ENCODE data around the gene EIF4H. TPM values are rescaled to one million over a fixed set of nuclear protein-coding genes. Genes with fewer than 3 reads are reported as not detected.

The EIF4H gene
- total and polyA plus RNA-seq, 2 of the 8 experiments (the other 6 are each of a cell fraction or from before 2014, with no cell fraction given), result 323 to 382 TPM

GRCh38 chr7:74130518-74130917 is 43.6 kb upstream of the EIF4H start:
- WGBS, 2 experiments (ENCODE audit: extremely low coverage in 1 of 2, insufficient coverage in 1 of 2, insufficient read length in 1 of 2, insufficient replicate concordance in 2 of 2, low coverage in 1 of 2, low lambda C conversion rate in 2 of 2, missing lambda C conversion rate in 1 of 2), result 87% methylated on average over 4 of the region's 4 CpGs; no CpG with 5 or more reads in 1 of the 2 experiments
- Histone ChIP-seq H3K79me1 (ENCODE audit: low read depth, low read length) (no peaks in the 10 kb centered on the region), H3K23ac (ENCODE audit: insufficient read length) (no peak overlapping the region), H3K9me3 (ENCODE audit: insufficient read depth in 2 of 2, low read depth in 1 of 2, low read length in 1 of 2) (no peaks in the 10 kb centered on the region), H3K4me2 (ENCODE audit: insufficient read depth in 1 of 2, low read depth in 2 of 2, low read length in 2 of 2) (no peak overlapping the region), H3K4me1 (replicated peaks in 1 of 4; ENCODE audit: control insufficient read depth in 3 of 4, insufficient read depth in 4 of 4, low read length in 3 of 4) (peaks cover 0 to 3% (median 0%) of the 10 kb centered on the region in 4 experiments; a peak in 1 of 7 replicates), H2AFZ (ENCODE audit: low read length) (no peak overlapping the region), H3K4me3 (ENCODE audit: extremely low read depth in 1 of 4, insufficient read depth in 2 of 4, low read depth in 3 of 4, low read length in 4 of 4) (no peak overlapping the region), H3K23me2 (ENCODE audit: low read depth, low read length) (no peaks in the 10 kb centered on the region; the same call in 1 of the 2 replicates), H3K9ac (replicated peaks in 1 of 4; ENCODE audit: extremely low read depth in 1 of 4, low read depth in 3 of 4, low read length in 3 of 4) (no peak overlapping the region), H2BK12ac (ENCODE audit: low read depth, low read length) (no peak overlapping the region), H4K5ac (ENCODE audit: insufficient read length, low read depth, low read length) (no peak overlapping the region), H3K79me2 (ENCODE audit: control insufficient read depth in 1 of 2, insufficient read depth in 2 of 2, low read length in 2 of 2) (no peaks in the 10 kb centered on the region), H2BK20ac (ENCODE audit: low read length) (no peak overlapping the region), H3K27ac (ENCODE audit: low read depth, low read length) (no peak overlapping the region), H2AK5ac (ENCODE audit: low read depth, low read length) (no peak overlapping the region), H4K20me1 (replicated peaks in 1 of 2; ENCODE audit: control insufficient read depth in 1 of 2, insufficient read depth in 2 of 2, low read length in 2 of 2) (no peaks in the 10 kb centered on the region), H3K4ac (replicated peaks; ENCODE audit: insufficient read length, low read depth, low read length) (no peak overlapping the region), H3K56ac (replicated peaks; ENCODE audit: insufficient read length, low read depth, low read length) (no peak overlapping the region), H4K8ac (ENCODE audit: extremely low read depth, insufficient read depth, low read length) (no peak overlapping the region), H2BK5ac (ENCODE audit: low read depth, low read length) (no peak overlapping the region), H2BK15ac (ENCODE audit: low read length) (no peak overlapping the region), H2BK120ac (replicated peaks; ENCODE audit: low read depth, low read length) (no peak overlapping the region), H3K27me3 (replicated peaks in 1 of 4; ENCODE audit: control insufficient read depth in 3 of 4, extremely low read depth in 1 of 4, insufficient read depth in 3 of 4, low read length in 3 of 4) (no peaks in the 10 kb centered on the region), H3K18ac (ENCODE audit: extremely low read depth, low read length) (no peak overlapping the region), H4K91ac (replicated peaks; ENCODE audit: insufficient read length, low read length) (no peak overlapping the region), H3K14ac (ENCODE audit: insufficient read length) (no peak overlapping the region), H3K36me3 (ENCODE audit: control insufficient read depth in 2 of 4, insufficient read depth in 4 of 4, low read length in 3 of 4) (no peaks in the 10 kb centered on the region)
- FAIRE-seq (no peak), DNase-seq (ENCODE audit: low read depth in 1 of 2, low spot score in 2 of 2) (no peak)
- ChIA-PET POLR2A (ENCODE audit: partially characterized antibody) (interaction anchor here (1.0 to 1.1 kb wide), 2 partner anchors 9 to 10 kb away, joined by 3 to 4 read pairs; no protein-coding TSS in a partner anchor), CTCF (ENCODE audit: partially characterized antibody) (interaction anchor here (0.8 to 2.4 kb wide), 7 partner anchors 9 to 53 kb away, joined by 3 to 10 read pairs (median 4); no protein-coding TSS in a partner anchor)
- TF ChIP-seq, protein P1, sequence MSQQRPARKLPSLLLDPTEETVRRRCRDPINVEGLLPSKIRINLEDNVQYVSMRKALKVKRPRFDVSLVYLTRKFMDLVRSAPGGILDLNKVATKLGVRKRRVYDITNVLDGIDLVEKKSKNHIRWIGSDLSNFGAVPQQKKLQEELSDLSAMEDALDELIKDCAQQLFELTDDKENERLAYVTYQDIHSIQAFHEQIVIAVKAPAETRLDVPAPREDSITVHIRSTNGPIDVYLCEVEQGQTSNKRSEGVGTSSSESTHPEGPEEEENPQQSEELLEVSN (IDR thresholded peaks at IDR 0.05), result no peak
- TF ChIP-seq YY1 (IDR thresholded peaks at IDR 0.05; ENCODE audit: low read depth, low read length) (no peak), EP300 (IDR thresholded peaks at IDR 0.05; ENCODE audit: borderline replicate concordance in 1 of 2, low read depth in 2 of 2, low read length in 2 of 2) (no peak), RBBP5 (IDR thresholded peaks at IDR 0.05; ENCODE audit: borderline replicate concordance, low read depth, low read length) (no peak), HDAC2 (IDR thresholded peaks at IDR 0.05; ENCODE audit: borderline replicate concordance in 1 of 2, low read depth in 2 of 2, low read length in 2 of 2) (no peak), RFX5 (IDR thresholded peaks at IDR 0.05; ENCODE audit: borderline replicate concordance, low read depth, low read length) (no peak), TAF7 (optimal IDR thresholded peaks at IDR 0.05; ENCODE audit: borderline replicate concordance, low read depth, low read length) (no peak), FOSL1 (IDR thresholded peaks at IDR 0.05; ENCODE audit: insufficient read depth, low read depth, low read length) (no peak), JUND (IDR thresholded peaks at IDR 0.05; ENCODE audit: low read length) (no peak), BRCA1 (IDR thresholded peaks at IDR 0.05; ENCODE audit: low read depth, low read length) (no peak)
- TF ChIP-seq, protein P2, sequence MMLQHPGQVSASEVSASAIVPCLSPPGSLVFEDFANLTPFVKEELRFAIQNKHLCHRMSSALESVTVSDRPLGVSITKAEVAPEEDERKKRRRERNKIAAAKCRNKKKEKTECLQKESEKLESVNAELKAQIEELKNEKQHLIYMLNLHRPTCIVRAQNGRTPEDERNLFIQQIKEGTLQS (IDR thresholded peaks at IDR 0.05; ENCODE audit: insufficient read depth, low read depth, low read length), result no peak

Measured in H1 (cell line).